ENCODE results near the gene ISCU.

DNA sequence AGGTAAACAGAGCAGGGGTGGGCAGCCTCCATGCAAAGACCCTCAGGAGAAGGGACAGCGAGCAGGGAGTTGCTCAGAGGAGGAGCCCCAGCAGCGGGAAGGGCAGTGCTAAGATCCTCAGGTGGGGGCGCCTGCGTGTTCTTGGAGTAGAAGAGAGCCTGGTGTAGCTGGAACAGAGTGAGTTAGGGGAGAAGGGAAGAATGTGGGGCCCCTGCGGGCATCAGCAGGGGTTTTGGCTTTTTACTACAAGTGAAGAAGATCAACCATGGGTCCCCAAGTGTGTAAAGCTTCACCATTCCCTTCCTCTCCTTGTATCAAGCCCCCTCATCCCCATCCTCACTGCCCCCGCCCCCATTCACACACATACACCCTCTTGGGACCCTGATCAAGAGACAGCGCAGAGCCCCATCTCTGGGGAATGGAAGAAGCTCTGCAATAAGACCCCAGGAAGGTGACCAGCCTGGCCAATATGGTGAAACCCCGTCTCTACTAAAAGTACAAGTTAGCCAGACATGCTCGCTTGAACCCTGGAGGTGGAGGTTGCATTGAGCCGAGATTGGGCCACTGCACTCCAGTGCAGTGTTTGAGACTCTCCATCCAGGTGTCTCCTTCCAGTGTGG lies 45.7 kb downstream of the ISCU start:
- TF ChIP-seq, protein P1, sequence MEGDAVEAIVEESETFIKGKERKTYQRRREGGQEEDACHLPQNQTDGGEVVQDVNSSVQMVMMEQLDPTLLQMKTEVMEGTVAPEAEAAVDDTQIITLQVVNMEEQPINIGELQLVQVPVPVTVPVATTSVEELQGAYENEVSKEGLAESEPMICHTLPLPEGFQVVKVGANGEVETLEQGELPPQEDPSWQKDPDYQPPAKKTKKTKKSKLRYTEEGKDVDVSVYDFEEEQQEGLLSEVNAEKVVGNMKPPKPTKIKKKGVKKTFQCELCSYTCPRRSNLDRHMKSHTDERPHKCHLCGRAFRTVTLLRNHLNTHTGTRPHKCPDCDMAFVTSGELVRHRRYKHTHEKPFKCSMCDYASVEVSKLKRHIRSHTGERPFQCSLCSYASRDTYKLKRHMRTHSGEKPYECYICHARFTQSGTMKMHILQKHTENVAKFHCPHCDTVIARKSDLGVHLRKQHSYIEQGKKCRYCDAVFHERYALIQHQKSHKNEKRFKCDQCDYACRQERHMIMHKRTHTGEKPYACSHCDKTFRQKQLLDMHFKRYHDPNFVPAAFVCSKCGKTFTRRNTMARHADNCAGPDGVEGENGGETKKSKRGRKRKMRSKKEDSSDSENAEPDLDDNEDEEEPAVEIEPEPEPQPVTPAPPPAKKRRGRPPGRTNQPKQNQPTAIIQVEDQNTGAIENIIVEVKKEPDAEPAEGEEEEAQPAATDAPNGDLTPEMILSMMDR (IDR thresholded peaks at IDR 0.05), result no peak
- TF ChIP-seq POLR2A (IDR thresholded peaks at IDR 0.05), result no peak
